ENCODE measurements around the gene CDC5L. TPM values are rescaled to one million over a fixed set of nuclear protein-coding genes. Genes with fewer than 3 reads are reported as not detected.

The CDC5L gene
- total and polyA plus RNA-seq, 11 donors: 5.8 to 24.8 (median 18.5) TPM

- intact Hi-C loops (cut with DNase I): no loop called here
- no peak overlapping the region for H3K4me3 ChIP-seq
- no peaks in the 10 kb centered on the region for H3K9me3 ChIP-seq
- no peak overlapping the region for H3K27ac ChIP-seq
- H3K36me3 ChIP-seq: no peaks in the 10 kb centered on the region
- ATAC-seq (no peak), DNase-seq (no peak)
- WGBS, 4 donors: 74 to 79% (median 77%) methylated on average over 12 of the region's 12 CpGs
- TF ChIP-seq CTCF (IDR thresholded peaks at IDR 0.05): no peak
- TF ChIP-seq POLR2A (IDR thresholded peaks at IDR 0.05): no peak
- H3K4me1 ChIP-seq: peaks cover 0 to 13% (median 2%) of the 10 kb centered on the region in 12 donors
- peaks cover 0 to 5% (median 0%) of the 10 kb centered on the region in 9 donors for H3K27me3 ChIP-seq
Measured at GRCh38 chr6:44485601-44486401, 98.3 kb downstream of the CDC5L start.

GRCh38 chr6:44487002-44487401, 99.5 kb downstream of the CDC5L start:
- no peaks in the 10 kb centered on the region for H3K9me3 ChIP-seq
- intact Hi-C loops (cut with DNase I): no loop called here
- DNase-seq (no peak), ATAC-seq (no peak)
- H3K27ac ChIP-seq: no peak overlapping the region
- H3K4me1 ChIP-seq: peaks cover 0 to 14% (median 2%) of the 10 kb centered on the region in 12 donors
- no peak overlapping the region for H3K4me3 ChIP-seq
- 86 to 100% (median 90%) methylated on average over 1 of the region's 1 CpG for WGBS, 4 donors
- H3K36me3 ChIP-seq: no peaks in the 10 kb centered on the region
- peaks cover 0 to 5% (median 0%) of the 10 kb centered on the region in 9 donors for H3K27me3 ChIP-seq
- TF ChIP-seq CTCF (IDR thresholded peaks at IDR 0.05): no peak
- TF ChIP-seq POLR2A (IDR thresholded peaks at IDR 0.05): no peak

GRCh38 chr6:44487586-44487985, 100.1 kb downstream of the CDC5L start:
- Histone ChIP-seq H3K4me1 (peaks cover 0 to 14% (median 2%) of the 10 kb centered on the region in 12 donors), H3K4me3 (no peak overlapping the region), H3K27ac (no peak overlapping the region), H3K27me3 (peaks cover 0 to 5% (median 0%) of the 10 kb centered on the region in 9 donors), H3K36me3 (no peaks in the 10 kb centered on the region), H3K9me3 (no peaks in the 10 kb centered on the region)
- intact Hi-C loops (cut with DNase I): no loop called here
- no peak for ATAC-seq
- no peak for DNase-seq
- TF ChIP-seq POLR2A (IDR thresholded peaks at IDR 0.05) (no peak), CTCF (IDR thresholded peaks at IDR 0.05) (no peak)
- 85 to 99% (median 88%) methylated on average over 2 of the region's 2 CpGs for WGBS, 4 donors

- 52 to 81% (median 72%) methylated on average over 4 to 6 of the region's 6 CpGs for WGBS, 4 donors
- DNase-seq (peak in 1 of 5 donors; percentile 38), ATAC-seq (peak; percentile 54 to 89 (median 82))
- peak overlapping the region in 9 of 12 donors; percentile 29 to 80 (median 56) for H3K27ac ChIP-seq
- H3K4me1 ChIP-seq: peaks cover 0 to 14% (median 2%) of the 10 kb centered on the region in 12 donors
- H3K36me3 ChIP-seq: no peaks in the 10 kb centered on the region
- no peaks in the 10 kb centered on the region for H3K9me3 ChIP-seq
- no peaks in the 10 kb centered on the region for H3K27me3 ChIP-seq
- H3K4me3 ChIP-seq: no peak overlapping the region
- intact Hi-C loops (cut with DNase I): no loop called here
- no peak for TF ChIP-seq POLR2A (IDR thresholded peaks at IDR 0.05)
Measured at GRCh38 chr6:44489910-44490604, 102.6 kb downstream of the CDC5L start.

All from heart left ventricle (tissue), 16 donors.